Adrenal gland (tissue), 5 donors: ENCODE measurements around the gene SIRPA.

Source experiments
- POLR2A ChIP-seq, 2 donors: fragments of 450-650 bp; IDR thresholded peaks; one replicate each; pipeline ENCODE4 v1.6.1; 2017; ENCODE audit warnings: antibody characterized with exemption in 2 of 2, mild to moderate bottlenecking in 2 of 2, moderate library complexity in 1 of 2
- TF ChIP-seq, protein P1 (sequence below), 6 experiments: fragments of 450-650 bp in 4 of 6; fragments of 200-600 bp in 2 of 6; sonication (generic) in 1 of 6; IDR thresholded peaks; 1 replicate in 5 of 6; 2 replicates in 1 of 6; pipeline versions ENCODE4 v1.5.1 to v1.8.0; 2016 to 2021; ENCODE audit warnings: antibody characterized with exemption in 6 of 6, mild to moderate bottlenecking in 2 of 6, moderate library complexity in 1 of 6
- donor health status: DM: no; HTN: no; CAD: no.

DNA sequence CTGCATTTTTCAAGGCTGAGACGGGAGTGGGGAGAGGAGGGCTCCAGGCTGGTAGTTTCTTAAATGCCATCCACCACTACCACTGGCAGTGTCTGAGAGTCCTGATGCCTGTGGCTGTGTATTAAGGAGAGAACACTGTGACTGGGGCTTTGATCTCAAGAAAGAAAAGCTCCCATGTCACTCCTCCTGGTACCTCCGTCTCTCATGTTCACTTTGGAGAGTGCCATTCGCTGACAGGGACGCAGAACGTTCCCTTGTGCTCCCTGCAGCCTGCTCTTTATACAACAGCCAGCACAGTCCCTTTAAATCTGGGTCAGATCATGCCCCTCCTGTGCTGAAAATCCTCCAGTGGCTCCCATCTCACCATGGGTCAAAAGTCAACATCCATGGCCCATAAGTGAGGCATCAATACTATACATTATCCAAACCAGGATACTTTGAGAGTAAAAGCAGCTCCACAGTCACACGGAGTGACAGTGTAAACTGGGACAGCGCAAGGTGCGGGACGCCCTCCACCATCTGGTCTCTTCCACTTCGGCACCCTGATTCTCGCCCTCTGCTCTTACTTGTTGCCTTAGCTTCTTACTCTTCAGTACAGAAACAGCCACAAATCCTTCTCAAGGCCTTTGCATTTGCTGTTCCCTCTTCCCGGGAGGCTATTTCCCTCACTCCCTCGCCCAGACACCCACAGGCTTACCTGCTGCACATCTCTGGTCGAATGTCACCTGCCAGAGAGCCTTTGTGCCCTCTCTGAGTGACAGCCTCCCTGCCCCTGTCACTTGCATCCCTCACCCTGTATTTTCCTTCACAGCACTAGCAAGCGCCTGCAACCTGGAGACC lies 78.6 kb downstream of the SIRPA start:
- TF ChIP-seq, protein P1, sequence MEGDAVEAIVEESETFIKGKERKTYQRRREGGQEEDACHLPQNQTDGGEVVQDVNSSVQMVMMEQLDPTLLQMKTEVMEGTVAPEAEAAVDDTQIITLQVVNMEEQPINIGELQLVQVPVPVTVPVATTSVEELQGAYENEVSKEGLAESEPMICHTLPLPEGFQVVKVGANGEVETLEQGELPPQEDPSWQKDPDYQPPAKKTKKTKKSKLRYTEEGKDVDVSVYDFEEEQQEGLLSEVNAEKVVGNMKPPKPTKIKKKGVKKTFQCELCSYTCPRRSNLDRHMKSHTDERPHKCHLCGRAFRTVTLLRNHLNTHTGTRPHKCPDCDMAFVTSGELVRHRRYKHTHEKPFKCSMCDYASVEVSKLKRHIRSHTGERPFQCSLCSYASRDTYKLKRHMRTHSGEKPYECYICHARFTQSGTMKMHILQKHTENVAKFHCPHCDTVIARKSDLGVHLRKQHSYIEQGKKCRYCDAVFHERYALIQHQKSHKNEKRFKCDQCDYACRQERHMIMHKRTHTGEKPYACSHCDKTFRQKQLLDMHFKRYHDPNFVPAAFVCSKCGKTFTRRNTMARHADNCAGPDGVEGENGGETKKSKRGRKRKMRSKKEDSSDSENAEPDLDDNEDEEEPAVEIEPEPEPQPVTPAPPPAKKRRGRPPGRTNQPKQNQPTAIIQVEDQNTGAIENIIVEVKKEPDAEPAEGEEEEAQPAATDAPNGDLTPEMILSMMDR (IDR thresholded peaks at IDR 0.05), result no peak
- TF ChIP-seq POLR2A (IDR thresholded peaks at IDR 0.05), result no peak
